ENCODE results near the gene LRRC7.

DNA sequence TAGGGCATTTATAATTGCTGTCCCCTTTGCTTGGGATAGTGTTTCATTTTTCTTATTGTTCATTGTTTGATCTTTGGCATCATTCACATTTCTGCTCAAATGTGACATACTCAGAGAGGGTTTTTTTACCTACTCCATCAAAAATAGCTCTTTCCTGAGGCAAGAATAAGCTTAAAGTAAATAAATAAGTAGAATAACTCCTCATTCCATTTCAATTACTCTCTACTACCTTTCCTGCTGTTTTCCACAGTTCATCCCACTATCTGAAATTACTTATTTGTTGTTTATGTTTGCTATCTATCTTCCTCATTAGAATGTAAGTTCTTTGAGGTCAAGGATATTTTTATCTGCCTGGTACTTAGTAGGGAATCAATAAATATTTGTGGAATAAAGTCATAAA, 517.8 kb downstream of the LRRC7 start:
- no peak for TF ChIP-seq RAD21 (CRISPR knock-in tag; IDR thresholded peaks at IDR 0.05)
- TF ChIP-seq HNRNPLL (IDR thresholded peaks at IDR 0.05; ENCODE audit: low read depth, low read length, poor library complexity, severe bottlenecking): no peak
- no peak for TF ChIP-seq ZNF138 (CRISPR knock-in tag; IDR thresholded peaks at IDR 0.05; ENCODE audit: low read depth)
- no peak for TF ChIP-seq HOXA7 (CRISPR knock-in tag; IDR thresholded peaks at IDR 0.05)

All from HepG2 (cell line).